GDM1 (cell line): ENCODE measurements around the gene SRPK3.

Experiments used
- DNase-seq: peaks from one replicate; lab custom pipeline; 2025; lab: John Stamatoyannopoulos, UW

The SRPK3 gene

GRCh38 chrX:153770601-153771414 is 10.0 kb upstream of the SRPK3 start:
- DNase-seq = no peak

GRCh38 chrX:153771415-153772315 is 9.2 kb upstream of the SRPK3 start:
- DNase-seq = no peak

- DNase-seq = no peak
Measured at GRCh38 chrX:153772316-153773217, 8.3 kb upstream of the SRPK3 start.

GRCh38 chrX:153773218-153773611 is 7.6 kb upstream of the SRPK3 start:
- DNase-seq = no peak

DNA sequence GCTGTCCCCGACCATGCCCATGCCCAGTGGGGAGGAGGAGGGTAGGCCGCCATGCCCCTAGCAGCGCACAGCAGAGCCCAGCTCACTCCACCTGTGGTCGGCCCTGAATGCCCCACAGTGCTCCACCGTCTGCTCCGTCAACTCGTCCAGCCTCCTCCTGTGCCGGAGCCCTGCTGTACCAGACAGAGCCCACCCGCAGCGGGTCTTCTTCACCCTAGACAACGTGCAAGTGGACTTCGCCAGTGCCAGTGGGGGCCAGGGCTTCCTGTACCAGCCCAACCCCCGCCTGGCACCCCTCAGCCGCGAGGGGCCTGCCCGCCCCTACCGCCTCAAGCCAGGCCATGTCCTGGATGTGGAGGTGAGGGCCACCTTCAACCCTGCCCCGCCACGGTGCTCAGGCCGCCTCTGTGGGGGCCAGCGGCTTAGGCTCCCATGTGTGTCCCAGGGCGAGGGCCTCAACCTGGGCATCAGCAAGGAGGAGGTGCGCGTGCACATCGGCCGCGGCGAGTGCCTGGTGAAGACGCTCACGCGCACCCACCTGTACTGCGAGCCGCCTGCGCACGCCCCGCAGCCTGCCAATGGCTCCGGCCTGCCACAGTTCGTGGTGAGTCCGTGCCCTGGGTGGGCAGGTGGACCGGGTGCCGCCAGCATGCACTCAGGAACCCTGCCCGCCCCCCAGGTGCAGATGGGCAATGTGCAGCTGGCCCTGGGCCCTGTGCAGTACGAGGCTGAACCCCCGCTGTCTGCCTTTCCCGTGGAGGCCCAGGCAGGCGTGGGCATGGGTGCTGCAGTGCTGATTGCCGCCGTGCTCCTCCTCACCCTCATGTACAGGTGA is 6.9 kb upstream of the SRPK3 start:
- no peak for DNase-seq

DNA sequence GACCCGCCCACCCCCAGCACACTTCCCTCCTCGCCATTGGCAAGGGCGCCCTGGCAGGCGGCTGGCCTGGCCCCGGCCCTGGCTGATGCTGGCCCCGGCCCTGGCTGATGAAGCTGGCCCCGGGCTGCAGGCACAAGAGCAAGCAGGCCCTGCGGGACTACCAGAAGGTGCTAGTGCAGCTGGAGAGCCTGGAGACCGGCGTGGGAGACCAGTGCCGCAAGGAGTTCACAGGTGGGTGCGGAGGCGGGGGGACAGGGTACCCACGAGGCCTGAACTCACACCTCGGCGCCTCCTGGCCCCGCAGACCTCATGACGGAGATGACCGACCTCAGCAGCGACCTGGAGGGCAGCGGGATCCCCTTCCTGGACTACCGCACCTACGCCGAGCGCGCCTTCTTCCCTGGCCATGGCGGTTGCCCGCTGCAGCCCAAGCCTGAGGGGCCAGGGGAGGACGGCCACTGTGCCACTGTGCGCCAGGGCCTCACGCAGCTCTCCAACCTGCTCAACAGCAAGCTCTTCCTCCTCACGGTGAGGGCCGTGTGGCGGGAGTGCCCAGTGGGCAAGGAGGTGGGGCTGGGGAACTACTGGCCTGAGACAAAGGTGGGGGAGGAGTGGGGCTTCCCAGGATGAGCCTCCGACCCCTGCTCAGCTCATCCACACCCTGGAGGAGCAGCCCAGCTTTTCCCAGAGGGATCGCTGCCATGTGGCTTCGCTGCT is 6.1 kb upstream of the SRPK3 start:
- DNase-seq = no peak

DNA sequence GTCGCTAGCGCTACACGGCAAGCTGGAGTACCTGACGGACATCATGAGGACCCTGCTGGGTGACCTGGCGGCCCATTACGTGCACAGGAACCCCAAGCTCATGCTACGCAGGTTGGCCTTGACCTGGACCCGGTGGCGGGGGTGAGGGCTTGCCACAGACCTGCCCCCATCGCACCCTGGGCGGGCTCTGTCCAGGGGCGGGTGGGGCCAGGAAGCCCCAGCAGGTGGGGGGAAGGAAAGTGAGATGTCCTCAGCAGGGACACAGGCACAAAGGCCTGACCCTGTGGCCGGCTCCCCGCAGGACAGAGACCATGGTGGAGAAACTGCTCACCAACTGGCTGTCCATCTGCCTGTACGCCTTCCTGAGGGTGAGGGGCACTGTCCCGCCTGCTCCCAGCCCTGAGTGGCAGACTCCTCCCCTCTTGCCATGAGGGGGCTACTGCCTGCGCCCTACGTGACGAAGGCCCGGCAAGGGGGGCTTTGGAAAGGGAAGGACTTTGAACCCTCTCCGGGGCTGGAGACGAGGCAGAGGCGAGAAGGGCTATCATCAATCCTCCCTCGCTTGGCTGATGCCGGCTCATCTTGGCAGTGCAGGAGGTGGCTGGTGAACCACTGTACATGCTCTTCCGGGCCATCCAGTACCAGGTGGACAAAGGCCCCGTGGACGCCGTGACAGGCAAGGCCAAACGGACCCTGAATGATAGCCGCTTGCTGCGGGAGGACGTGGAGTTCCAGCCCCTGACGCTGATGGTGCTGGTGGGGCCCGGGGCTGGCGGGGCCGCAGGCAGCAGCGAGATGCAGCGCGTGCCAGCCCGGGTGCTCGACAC is 5.3 kb upstream of the SRPK3 start:
- no peak for DNase-seq

- DNase-seq = no peak
Measured at GRCh38 chrX:153776120-153776599, 4.7 kb upstream of the SRPK3 start.

GRCh38 chrX:153776611-153777045 is 4.2 kb upstream of the SRPK3 start:
- no peak for DNase-seq

- no peak for DNase-seq
Measured at GRCh38 chrX:153777261-153778090, 3.4 kb upstream of the SRPK3 start.

DNA sequence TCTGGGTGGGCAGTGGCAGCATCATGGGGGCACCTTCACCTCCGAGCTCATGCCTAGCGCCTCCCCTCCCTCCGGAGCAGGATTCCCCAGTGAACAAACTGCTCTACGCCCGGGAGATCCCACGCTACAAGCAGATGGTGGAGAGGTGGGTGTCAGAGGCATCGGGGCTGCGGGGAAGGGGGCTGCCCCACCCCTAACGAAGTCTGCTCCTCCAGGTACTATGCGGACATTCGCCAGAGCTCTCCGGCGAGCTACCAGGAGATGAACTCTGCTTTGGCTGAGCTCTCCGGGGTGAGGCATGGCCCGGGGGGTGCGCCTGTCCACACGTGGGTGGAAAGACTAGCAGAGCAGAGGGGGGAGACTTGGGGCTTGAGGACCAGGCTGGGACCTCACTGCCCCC is 2.7 kb upstream of the SRPK3 start:
- no peak for DNase-seq

DNA sequence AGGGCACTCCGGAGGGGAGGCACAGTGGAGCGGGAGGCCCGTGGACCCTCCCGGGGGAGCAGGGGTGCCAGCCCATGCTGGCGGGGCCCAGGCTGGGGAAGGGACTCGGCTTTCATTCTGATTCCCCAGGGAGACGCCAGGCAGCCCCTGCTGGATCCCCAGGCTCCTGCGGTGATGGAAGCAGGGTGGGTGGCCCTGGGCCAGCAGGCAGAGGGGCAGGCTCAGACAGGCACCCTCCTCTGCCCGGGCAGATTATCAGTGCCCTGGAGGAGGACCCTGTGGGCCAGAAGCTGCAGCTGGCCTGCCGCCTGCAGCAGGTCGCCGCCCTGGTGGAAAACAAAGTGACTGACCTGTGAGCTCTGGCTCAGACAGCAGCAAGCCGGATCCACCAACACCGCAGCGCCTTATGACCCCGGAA is 2.1 kb upstream of the SRPK3 start:
- no peak for DNase-seq

GRCh38 chrX:153779891-153780677 is 757 bp upstream of the SRPK3 start:
- peak; percentile 59 for DNase-seq

DNA sequence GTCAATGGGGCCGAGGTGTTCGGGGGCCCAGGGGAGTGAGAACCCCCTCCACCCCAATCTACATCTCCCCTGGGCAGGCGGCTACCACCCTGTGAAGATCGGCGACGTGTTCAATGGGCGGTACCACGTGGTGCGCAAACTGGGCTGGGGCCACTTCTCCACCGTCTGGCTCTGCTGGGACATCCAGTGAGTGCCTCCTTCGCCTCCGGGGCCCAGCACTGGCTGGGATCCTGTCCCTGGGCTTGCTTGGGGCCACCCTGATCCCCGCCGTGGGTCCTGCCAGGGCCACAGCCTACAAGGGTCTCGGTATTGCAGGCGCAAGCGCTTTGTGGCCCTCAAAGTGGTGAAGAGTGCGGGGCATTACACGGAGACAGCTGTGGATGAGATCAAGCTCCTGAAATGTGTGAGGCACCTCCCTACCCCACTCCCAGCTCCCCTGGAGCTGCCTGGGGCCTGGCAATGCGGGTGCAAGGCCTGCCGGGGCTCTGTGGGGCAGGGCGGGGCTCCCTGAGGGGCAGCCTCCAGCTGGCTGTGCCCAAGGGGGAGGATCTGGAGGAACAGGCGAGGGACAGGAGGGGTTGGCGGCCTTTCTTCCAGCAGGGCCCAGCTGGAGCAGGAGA is 697 bp downstream of the SRPK3 start:
- no peak for DNase-seq

DNA sequence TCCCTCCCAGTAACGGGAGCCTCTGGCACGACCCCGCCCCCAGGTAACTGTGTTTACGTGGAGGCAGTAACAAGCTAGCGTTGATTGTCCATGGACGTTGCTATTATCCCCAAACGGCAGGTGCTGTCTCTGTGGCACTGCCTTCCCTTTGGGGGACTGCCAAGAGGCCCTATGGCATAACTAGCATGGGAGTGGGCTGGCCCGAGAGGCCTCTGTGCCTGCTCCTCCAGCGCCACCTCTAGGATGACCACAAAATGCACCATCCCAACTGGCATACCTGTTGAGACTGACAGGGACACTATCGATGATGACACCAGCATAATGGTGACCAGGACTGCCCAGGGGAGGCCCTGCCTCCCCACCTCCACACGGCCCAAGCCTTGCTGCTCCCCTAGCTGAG is 1.5 kb downstream of the SRPK3 start:
- DNase-seq = no peak

GRCh38 chrX:153782871-153783270 is 2.0 kb downstream of the SRPK3 start:
- DNase-seq = no peak

GRCh38 chrX:153783378-153784013 is 2.7 kb downstream of the SRPK3 start:
- no peak for DNase-seq
